ENCODE measurements around the gene DDX10.

DNA sequence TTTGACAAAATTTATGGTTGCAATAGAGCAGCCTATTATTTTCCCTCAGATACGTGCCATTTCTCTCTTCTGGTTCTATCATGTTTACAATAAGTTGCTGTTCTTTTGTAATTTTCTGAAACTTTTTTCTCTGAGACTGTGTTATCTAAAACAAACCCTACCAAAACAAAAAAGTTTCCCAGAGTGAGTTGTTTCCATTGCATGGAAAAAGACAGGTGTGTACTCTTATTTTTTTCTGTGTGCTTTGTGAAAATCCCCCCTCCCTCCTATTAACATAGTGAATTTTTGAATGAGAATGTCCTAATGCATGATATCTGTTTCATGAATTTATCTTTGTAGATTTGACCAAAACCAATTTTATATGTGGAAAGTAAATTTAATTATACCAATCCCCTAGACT is 137.6 kb downstream of the DDX10 start:
- TF ChIP-seq, protein P1, sequence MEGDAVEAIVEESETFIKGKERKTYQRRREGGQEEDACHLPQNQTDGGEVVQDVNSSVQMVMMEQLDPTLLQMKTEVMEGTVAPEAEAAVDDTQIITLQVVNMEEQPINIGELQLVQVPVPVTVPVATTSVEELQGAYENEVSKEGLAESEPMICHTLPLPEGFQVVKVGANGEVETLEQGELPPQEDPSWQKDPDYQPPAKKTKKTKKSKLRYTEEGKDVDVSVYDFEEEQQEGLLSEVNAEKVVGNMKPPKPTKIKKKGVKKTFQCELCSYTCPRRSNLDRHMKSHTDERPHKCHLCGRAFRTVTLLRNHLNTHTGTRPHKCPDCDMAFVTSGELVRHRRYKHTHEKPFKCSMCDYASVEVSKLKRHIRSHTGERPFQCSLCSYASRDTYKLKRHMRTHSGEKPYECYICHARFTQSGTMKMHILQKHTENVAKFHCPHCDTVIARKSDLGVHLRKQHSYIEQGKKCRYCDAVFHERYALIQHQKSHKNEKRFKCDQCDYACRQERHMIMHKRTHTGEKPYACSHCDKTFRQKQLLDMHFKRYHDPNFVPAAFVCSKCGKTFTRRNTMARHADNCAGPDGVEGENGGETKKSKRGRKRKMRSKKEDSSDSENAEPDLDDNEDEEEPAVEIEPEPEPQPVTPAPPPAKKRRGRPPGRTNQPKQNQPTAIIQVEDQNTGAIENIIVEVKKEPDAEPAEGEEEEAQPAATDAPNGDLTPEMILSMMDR (conservative IDR thresholded peaks at IDR 0.05): no peak
- TF ChIP-seq ZFX (IDR thresholded peaks at IDR 0.05): no peak
